Measurements from ENCODE around the gene TIMM23.

The TIMM23 gene

GRCh38 chr10:46019569-46020343 is 47.5 kb downstream of the TIMM23 start:
- H2BK5ac ChIP-seq (ENCODE audit: low read depth, low read length, poor library complexity): no peak overlapping the region
- no CpG with 5 or more reads among the region's 7 CpGs for WGBS (ENCODE audit: extremely low coverage, insufficient coverage, insufficient read length)

GRCh38 chr10:46020344-46020657 is 48.0 kb downstream of the TIMM23 start:
- Histone ChIP-seq H3K27me3 (ENCODE audit: insufficient read depth, low read length) (no peaks in the 10 kb centered on the region), H3K4ac (ENCODE audit: low read depth, low read length) (peak overlapping the region; percentile 51), H3K23ac (ENCODE audit: low read length) (no peak overlapping the region), H2BK12ac (ENCODE audit: low read length) (no peak overlapping the region), H3K4me1 (ENCODE audit: control insufficient read depth in 1 of 2, insufficient read depth in 2 of 2, low read length in 2 of 2) (peaks cover 0 to 3% of the 10 kb centered on the region in 2 experiments), H2BK120ac (ENCODE audit: insufficient read depth, low read length, poor library complexity) (no peak overlapping the region), H3K14ac (ENCODE audit: low read length) (no peak overlapping the region), H3K79me2 (ENCODE audit: control insufficient read depth, insufficient read depth, low read length, poor library complexity) (peaks cover 12% of the 10 kb centered on the region), H3K79me1 (ENCODE audit: low read length) (peaks cover 2% of the 10 kb centered on the region), H4K8ac (ENCODE audit: low read depth, low read length) (no peak overlapping the region), H2BK5ac (ENCODE audit: low read depth, low read length, poor library complexity) (no peak overlapping the region), H3K9me3 (ENCODE audit: insufficient read depth, low read depth, low read length) (no peaks in the 10 kb centered on the region), H2AFZ (ENCODE audit: insufficient read depth, low read length, poor library complexity) (no peak overlapping the region), H4K91ac (ENCODE audit: low read depth, low read length) (no peak overlapping the region), H3K4me2 (ENCODE audit: low read length) (no peak overlapping the region), H3K9ac (ENCODE audit: low read length) (no peak overlapping the region), H2AK5ac (ENCODE audit: low read length) (no peak overlapping the region), H4K12ac (ENCODE audit: low read depth, low read length) (no peak overlapping the region), H3K4me3 (ENCODE audit: low read depth, low read length) (no peak overlapping the region), H3K27ac (ENCODE audit: low read depth, low read length) (no peak overlapping the region), H3K18ac (ENCODE audit: low read length) (no peak overlapping the region), H3K36me3 (ENCODE audit: control insufficient read depth in 1 of 2, insufficient read depth in 2 of 2, low read length in 2 of 2) (peaks cover 6 to 11% of the 10 kb centered on the region in 2 experiments)
- DNase-seq: no peak
- no CpG with 5 or more reads among the region's 3 CpGs for WGBS (ENCODE audit: extremely low coverage, insufficient coverage, insufficient read length)

More at GRCh38 chr10:46019569-46020343, 47.5 kb downstream of the TIMM23 start:
- H3K14ac ChIP-seq (ENCODE audit: low read length): no peak overlapping the region
- H2BK120ac ChIP-seq (ENCODE audit: insufficient read depth, low read length, poor library complexity): no peak overlapping the region
- H3K23ac ChIP-seq (ENCODE audit: low read length): no peak overlapping the region
- H3K4ac ChIP-seq (ENCODE audit: low read depth, low read length): peak overlapping the region; percentile 51
- no peak overlapping the region for H3K27ac ChIP-seq (ENCODE audit: low read depth, low read length)
- no peak overlapping the region for H4K91ac ChIP-seq (ENCODE audit: low read depth, low read length)
- H3K79me1 ChIP-seq (ENCODE audit: low read length): peaks cover 2% of the 10 kb centered on the region
- H3K36me3 ChIP-seq (ENCODE audit: control insufficient read depth in 1 of 2, insufficient read depth in 2 of 2, low read length in 2 of 2): peaks cover 8 to 14% of the 10 kb centered on the region in 2 experiments
- H3K4me2 ChIP-seq (ENCODE audit: low read length): no peak overlapping the region
- peaks cover 0 to 3% of the 10 kb centered on the region in 2 experiments for H3K4me1 ChIP-seq (ENCODE audit: control insufficient read depth in 1 of 2, insufficient read depth in 2 of 2, low read length in 2 of 2)
- no peaks in the 10 kb centered on the region for H3K27me3 ChIP-seq (ENCODE audit: insufficient read depth, low read length)
- no peak overlapping the region for H3K4me3 ChIP-seq (ENCODE audit: low read depth, low read length)
- peak; percentile 37 to 67 for DNase-seq
- H2AK5ac ChIP-seq (ENCODE audit: low read length): no peak overlapping the region
- no peak overlapping the region for H2BK12ac ChIP-seq (ENCODE audit: low read length)
- no peak overlapping the region for H2AFZ ChIP-seq (ENCODE audit: insufficient read depth, low read length, poor library complexity)
- H3K9ac ChIP-seq (ENCODE audit: low read length): no peak overlapping the region
- H4K12ac ChIP-seq (ENCODE audit: low read depth, low read length): no peak overlapping the region
- no peaks in the 10 kb centered on the region for H3K9me3 ChIP-seq (ENCODE audit: insufficient read depth, low read depth, low read length)
- peaks cover 12% of the 10 kb centered on the region for H3K79me2 ChIP-seq (ENCODE audit: control insufficient read depth, insufficient read depth, low read length, poor library complexity)
- no peak overlapping the region for H3K18ac ChIP-seq (ENCODE audit: low read length)
- H4K8ac ChIP-seq (ENCODE audit: low read depth, low read length): no peak overlapping the region

GRCh38 chr10:46022978-46023702 is 50.9 kb downstream of the TIMM23 start:
- no peak overlapping the region for H2BK12ac ChIP-seq (ENCODE audit: low read length)
- H3K4me1 ChIP-seq (ENCODE audit: control insufficient read depth in 1 of 2, insufficient read depth in 2 of 2, low read length in 2 of 2): peaks cover 0 to 3% of the 10 kb centered on the region in 2 experiments
- H3K9ac ChIP-seq (ENCODE audit: low read length): peak overlapping the region; percentile 25
- peak overlapping the region; percentile 91 for H3K18ac ChIP-seq (ENCODE audit: low read length)
- H3K36me3 ChIP-seq (ENCODE audit: control insufficient read depth in 1 of 2, insufficient read depth in 2 of 2, low read length in 2 of 2): peaks cover 0 to 2% of the 10 kb centered on the region in 2 experiments
- peak overlapping the region; percentile 63 for H2BK120ac ChIP-seq (ENCODE audit: insufficient read depth, low read length, poor library complexity)
- peaks cover 11% of the 10 kb centered on the region for H3K79me2 ChIP-seq (ENCODE audit: control insufficient read depth, insufficient read depth, low read length, poor library complexity)
- peak overlapping the region; percentile 93 for H2BK5ac ChIP-seq (ENCODE audit: low read depth, low read length, poor library complexity)
- peak overlapping the region; percentile 76 for H3K4me3 ChIP-seq (ENCODE audit: low read depth, low read length)
- H3K9me3 ChIP-seq (ENCODE audit: insufficient read depth, low read depth, low read length): no peaks in the 10 kb centered on the region
- H2AK5ac ChIP-seq (ENCODE audit: low read length): no peak overlapping the region
- DNase-seq: peak; percentile 98 to 99
- H3K4me2 ChIP-seq (ENCODE audit: low read length): peak overlapping the region; percentile 67
- no peaks in the 10 kb centered on the region for H3K27me3 ChIP-seq (ENCODE audit: insufficient read depth, low read length)
- peak overlapping the region; percentile 79 for H2AFZ ChIP-seq (ENCODE audit: insufficient read depth, low read length, poor library complexity)
- H3K4ac ChIP-seq (ENCODE audit: low read depth, low read length): peak overlapping the region; percentile 49
- H3K23ac ChIP-seq (ENCODE audit: low read length): no peak overlapping the region
- H3K79me1 ChIP-seq (ENCODE audit: low read length): peaks cover 2% of the 10 kb centered on the region
- peak overlapping the region; percentile 76 for H4K12ac ChIP-seq (ENCODE audit: low read depth, low read length)
- WGBS (ENCODE audit: extremely low coverage, insufficient coverage, insufficient read length): no CpG with 5 or more reads among the region's 49 CpGs
- peak overlapping the region; percentile 74 for H4K8ac ChIP-seq (ENCODE audit: low read depth, low read length)
- peak overlapping the region; percentile 93 for H3K27ac ChIP-seq (ENCODE audit: low read depth, low read length)
- peak overlapping the region; percentile 73 for H4K91ac ChIP-seq (ENCODE audit: low read depth, low read length)
- H3K14ac ChIP-seq (ENCODE audit: low read length): peak overlapping the region; percentile 95

GRCh38 chr10:46024948-46025347 is 52.7 kb downstream of the TIMM23 start:
- Histone ChIP-seq H3K36me3 (ENCODE audit: control insufficient read depth in 1 of 2, insufficient read depth in 2 of 2, low read length in 2 of 2) (no peaks in the 10 kb centered on the region), H3K18ac (ENCODE audit: low read length) (no peak overlapping the region), H2BK120ac (ENCODE audit: insufficient read depth, low read length, poor library complexity) (no peak overlapping the region), H2AK5ac (ENCODE audit: low read length) (no peak overlapping the region), H4K8ac (ENCODE audit: low read depth, low read length) (no peak overlapping the region), H4K12ac (ENCODE audit: low read depth, low read length) (no peak overlapping the region), H2AFZ (ENCODE audit: insufficient read depth, low read length, poor library complexity) (no peak overlapping the region), H3K14ac (ENCODE audit: low read length) (no peak overlapping the region), H3K4me3 (ENCODE audit: low read depth, low read length) (no peak overlapping the region), H3K9ac (ENCODE audit: low read length) (no peak overlapping the region), H3K79me1 (ENCODE audit: low read length) (peaks cover 4% of the 10 kb centered on the region), H3K4ac (ENCODE audit: low read depth, low read length) (peak overlapping the region; percentile 73), H3K27ac (ENCODE audit: low read depth, low read length) (no peak overlapping the region), H4K91ac (ENCODE audit: low read depth, low read length) (no peak overlapping the region), H3K4me2 (ENCODE audit: low read length) (no peak overlapping the region), H3K23ac (ENCODE audit: low read length) (no peak overlapping the region), H3K27me3 (ENCODE audit: insufficient read depth, low read length) (no peaks in the 10 kb centered on the region), H3K4me1 (ENCODE audit: control insufficient read depth in 1 of 2, insufficient read depth in 2 of 2, low read length in 2 of 2) (no peaks in the 10 kb centered on the region), H3K79me2 (ENCODE audit: control insufficient read depth, insufficient read depth, low read length, poor library complexity) (peaks cover 9% of the 10 kb centered on the region), H2BK12ac (ENCODE audit: low read length) (no peak overlapping the region), H2BK5ac (ENCODE audit: low read depth, low read length, poor library complexity) (peak overlapping the region; percentile 42), H3K9me3 (ENCODE audit: insufficient read depth, low read depth, low read length) (no peaks in the 10 kb centered on the region)
- no peak for DNase-seq

All from trophoblast cell (in vitro differentiated cells and primary cell).